HT1080 (cell line): ENCODE data around the gene DAW1. TPM values are rescaled to one million over a fixed set of nuclear protein-coding genes. Genes with fewer than 3 reads are reported as not detected.

ENCODE experiments used
- DNase-seq: peaks from one replicate; pipeline ENCODE4 v3.0.0-alpha.2; 2015; ENCODE audit warnings: low read depth
- total RNA-seq: library from RNA; depleted of rRNA; stranded (reverse); fragments of >200 nt; shearing (Covaris generic); gene quantifications from 2 replicates; pipeline ENCODE4 v1.2.3, GENCODE V29; 2014

Gene DAW1
- total RNA-seq, 1 experiment from 2014 or later: not detected

DNA sequence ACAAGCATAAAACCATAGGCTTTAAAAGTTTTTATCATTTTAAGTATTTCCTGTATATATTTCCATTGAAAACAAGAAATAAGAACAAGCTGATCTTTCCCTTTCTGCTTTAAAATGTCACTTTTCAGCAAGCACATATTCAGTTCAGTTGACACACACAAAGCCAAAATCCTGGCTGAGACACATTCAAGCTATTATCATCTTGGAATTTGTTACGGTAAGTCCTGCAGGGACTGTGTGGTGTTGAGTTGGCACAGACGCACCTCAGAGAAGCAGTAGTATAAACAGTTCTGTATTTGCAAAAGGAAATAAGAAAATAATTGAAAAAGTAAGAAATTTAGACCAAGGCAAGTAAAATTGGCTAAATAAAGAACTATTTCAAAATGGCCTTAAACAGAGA is 10.4 kb upstream of the DAW1 start:
- no peak for DNase-seq

GRCh38 chr2:227862227-227862740 is 9.1 kb upstream of the DAW1 start:
- peak; percentile 50 for DNase-seq

DNA sequence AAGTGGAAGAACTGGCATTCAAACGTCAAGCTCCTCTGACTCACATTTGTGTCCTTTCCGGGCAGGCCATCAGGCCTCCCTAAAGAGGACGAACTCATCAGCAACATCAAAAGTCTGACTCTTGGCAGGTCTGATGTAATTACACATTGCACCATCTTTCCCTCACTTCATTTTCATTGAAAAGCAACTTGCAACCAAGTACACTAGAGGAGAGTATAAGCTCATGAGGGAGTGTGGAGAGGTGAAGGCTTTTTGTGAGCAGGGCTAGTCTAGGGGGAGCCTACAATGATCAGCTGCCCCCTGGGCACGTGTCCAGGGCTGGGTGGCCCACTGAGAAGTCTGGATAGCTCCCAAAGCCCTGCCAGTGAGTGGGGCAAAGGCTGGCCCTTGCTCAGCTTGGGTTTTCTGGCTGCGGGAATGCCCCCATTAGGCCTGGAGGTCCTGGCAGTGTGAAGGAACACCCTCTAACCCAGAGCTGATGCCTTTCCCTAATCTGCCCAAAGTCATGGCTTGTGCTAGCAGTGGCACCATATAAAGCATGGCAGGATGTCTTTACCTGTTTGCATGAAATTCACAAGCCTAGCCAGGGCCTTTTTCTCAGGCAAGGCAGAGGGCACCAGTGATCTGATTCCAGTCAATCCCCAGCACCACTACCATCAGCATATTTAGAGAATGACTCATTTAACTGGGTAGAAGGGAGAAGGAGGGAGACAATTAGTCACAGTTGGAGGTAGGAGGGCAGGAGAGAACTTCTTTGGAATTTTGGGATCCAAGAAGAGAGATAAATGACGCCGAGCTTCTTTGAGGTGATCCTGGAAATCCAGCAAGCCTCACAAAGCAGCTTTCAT is 8.5 kb upstream of the DAW1 start:
- peak; percentile 94 for DNase-seq

DNA sequence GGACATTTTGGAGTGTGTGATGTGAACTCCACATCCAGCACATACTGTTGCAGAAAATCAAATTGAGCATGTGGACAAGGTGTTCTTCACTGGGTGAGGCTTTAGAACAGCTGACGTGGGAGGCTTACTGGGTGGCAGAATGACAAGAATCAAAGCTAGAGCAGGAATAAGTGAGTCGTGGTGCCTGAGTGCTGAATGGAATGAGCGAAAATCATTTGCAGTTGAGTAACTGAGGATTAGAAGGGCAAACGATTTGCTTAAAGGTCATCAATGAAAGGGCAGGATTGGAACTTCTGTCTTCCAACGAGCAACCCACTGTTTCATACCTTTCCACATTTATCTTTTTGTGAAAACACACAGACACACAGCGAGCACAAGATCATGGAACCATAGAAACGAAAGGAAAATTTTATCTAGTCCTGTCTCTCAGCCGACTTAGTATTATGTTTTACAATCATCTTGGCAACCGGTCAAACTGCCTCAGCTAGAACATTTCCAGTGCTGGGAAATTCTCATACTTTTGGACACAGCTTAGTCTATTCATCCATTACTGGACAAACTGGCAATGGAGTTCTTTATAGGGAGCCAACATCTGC is 7.2 kb upstream of the DAW1 start:
- DNase-seq: no peak

- no peak for DNase-seq
These were observed 6.1 kb upstream of the DAW1 start for GRCh38 chr2:227865291-227865690.

DNA sequence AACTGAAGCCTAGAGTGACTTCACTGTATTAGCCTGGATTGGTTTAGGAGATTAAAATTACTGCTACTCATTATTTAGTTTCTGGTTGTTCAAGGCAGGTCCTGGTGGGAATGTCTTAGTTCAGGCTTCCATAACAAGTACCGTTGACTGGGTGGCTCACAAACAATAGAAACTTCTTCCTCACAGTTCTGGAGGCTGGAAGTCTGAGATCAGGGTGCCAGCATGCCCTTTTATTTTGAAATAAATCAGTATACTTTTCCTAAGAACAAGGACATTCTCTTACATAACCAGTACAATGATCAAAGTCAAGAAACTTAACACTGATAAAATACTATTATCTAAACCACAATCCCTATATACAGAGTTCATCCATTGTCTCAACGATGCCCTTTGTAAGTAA is 4.0 kb upstream of the DAW1 start:
- no peak for DNase-seq

DNA sequence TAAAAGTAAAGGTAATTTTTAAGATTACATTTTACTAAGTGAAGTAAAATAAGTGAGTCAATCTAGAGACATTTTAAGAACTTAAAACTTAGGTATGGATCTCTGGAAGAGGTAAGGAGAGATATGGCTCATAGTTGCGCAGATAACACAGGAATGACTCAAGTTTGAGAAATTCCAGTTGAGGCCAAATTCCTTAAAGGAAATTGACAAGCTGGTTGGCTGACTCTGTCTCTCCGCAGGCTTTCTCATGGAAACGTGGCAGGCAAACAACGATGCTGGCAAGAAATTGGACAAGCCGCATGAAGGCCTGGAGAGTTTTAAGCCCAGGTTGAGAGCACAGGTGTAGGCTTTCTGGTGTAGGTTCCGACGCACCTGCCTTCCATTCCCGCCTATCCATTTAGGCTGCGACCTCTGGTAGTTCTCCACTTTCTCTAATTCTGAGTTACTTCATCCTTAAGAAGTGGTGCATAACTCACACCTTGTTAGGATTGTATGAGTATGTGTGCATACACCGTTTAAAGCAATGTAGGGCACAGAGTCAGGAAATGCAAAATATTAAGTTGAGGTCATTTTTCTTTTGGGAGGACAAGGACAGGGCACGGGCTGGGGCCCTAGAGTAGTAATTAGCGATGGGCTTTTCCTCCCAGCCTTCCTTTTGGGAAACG is 589 bp upstream of the DAW1 start:
- peak; percentile 76 for DNase-seq

GRCh38 chr2:227872676-227873075 is 1.2 kb downstream of the DAW1 start:
- no peak for DNase-seq

DNA sequence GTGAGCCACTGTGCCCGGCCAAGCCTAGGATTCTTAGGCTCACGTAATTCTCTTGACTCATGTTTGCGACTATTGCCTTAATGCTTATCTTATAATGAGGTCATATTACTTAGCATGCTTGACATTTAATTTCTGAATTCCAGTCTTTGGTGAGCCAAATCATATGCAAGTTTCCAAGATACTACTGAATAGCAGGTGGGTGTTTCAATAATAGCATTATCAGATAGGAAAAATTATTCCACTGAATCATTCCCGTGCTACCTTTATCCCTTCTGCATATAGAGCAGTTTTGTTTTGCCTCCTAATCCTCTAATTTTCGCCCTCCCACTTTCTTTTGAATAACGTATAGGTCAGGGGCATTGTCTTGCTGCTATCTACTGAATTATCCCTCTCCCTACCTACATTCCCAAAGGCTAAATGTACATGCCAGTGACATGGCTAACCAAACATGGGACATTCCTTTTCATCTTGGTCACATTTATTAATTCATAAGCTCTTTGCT is 4.9 kb downstream of the DAW1 start:
- DNase-seq: no peak

- DNase-seq: no peak
These were observed 6.2 kb downstream of the DAW1 start for GRCh38 chr2:227877421-227878310.

DNA sequence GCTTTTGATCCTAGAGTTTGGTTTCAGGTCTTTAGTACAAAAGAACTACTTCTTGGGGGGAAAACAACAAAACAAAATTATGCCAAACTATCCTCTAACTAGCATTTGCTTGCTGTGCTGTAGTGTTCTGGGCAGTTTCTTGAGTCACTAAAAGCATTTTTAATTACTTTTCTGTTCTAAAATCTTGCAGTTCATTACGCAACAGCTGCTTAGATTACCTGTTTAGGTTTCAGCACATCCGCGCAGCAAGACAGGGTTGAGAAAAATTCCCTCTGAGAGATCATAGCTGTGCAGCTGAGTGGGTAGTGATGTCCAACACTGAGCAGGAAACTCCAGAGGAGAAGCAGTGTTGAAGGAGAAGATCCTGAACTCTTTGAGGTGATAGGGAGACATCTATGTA is 9.0 kb downstream of the DAW1 start:
- DNase-seq: no peak

- no peak for DNase-seq
These were observed 10.6 kb downstream of the DAW1 start for GRCh38 chr2:227881866-227882517.

- peak; percentile 72 for DNase-seq
These were observed 13.1 kb downstream of the DAW1 start for GRCh38 chr2:227884511-227884947.

- DNase-seq: no peak
These were observed 14.7 kb downstream of the DAW1 start for GRCh38 chr2:227886149-227886548.

- DNase-seq: no peak
These were observed 16.9 kb downstream of the DAW1 start for GRCh38 chr2:227888289-227888688.

DNA sequence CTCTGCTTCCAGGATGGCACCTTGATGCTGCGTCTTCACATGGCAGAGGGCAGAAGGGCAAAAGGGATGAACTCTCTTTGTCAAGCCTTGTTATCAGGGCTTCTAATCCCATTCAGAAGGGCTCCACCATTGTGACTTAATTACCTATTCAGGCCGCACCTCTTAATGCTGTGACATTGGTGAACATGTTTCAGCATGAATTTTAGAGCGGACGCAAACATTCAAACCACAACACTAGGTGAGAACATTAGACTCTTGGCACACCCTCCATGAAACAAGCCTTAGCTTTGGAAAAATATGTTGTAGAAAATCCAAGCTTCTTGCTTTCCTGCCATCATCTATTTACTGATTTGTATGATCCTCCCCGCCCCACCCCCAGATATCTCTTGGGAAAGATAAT is 17.9 kb downstream of the DAW1 start:
- DNase-seq: no peak

DNA sequence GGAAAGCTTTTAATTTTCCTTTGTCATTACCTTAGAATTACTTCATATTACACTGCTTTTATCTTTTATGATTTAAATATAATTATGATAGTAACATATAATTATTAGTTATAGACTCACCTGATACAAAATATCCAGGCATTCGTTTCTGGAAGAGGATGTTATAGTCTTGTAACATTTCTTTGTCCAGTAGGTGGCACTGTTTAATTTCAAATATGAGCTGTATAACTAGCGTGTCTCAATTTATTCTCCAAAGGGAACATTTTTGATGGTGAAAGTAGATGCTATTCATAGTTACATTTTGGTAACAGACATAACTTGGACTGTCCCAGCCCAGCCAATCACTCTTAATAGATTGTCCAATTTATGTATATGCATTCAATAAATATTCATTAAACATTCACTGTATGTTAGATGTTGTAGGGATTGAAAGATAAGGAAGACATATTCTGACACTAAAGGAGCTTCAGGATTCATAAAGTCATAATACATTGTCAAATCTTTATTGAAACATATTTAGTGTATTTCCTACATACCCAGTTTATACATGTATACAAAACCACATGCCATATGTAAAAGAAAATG is 19.2 kb downstream of the DAW1 start:
- DNase-seq: peak; percentile 31

GRCh38 chr2:227891673-227892072 is 20.2 kb downstream of the DAW1 start:
- no peak for DNase-seq

GRCh38 chr2:227903381-227903780 is 31.9 kb downstream of the DAW1 start:
- DNase-seq: no peak

- no peak for DNase-seq
These were observed 35.6 kb downstream of the DAW1 start for GRCh38 chr2:227906991-227907390.
